Measurements from ENCODE around the gene PCDHA2. TPM values are rescaled to one million over a fixed set of nuclear protein-coding genes. Genes with fewer than 3 reads are reported as not detected.

Gene PCDHA2
- total and polyA plus RNA-seq, 7 donors: 0.07 to 0.68 (median 0.30) TPM; not detected in 3

- no peak within 1 kb of the TSS for H3K27ac ChIP-seq
- intact Hi-C loops (cut with DNase I): no loop called here
- peaks cover 0 to 59% (median 3%) of the 10 kb centered on the region in 3 donors for H3K27me3 ChIP-seq
- 29 to 57% methylated on average over 47 of the region's 47 CpGs for WGBS, 2 donors
- no peaks in the 10 kb centered on the region for H3K36me3 ChIP-seq
- no peak within 1 kb of the TSS for H3K4me3 ChIP-seq
- H3K4me1 ChIP-seq: no peaks in the 10 kb centered on the region
- no peak for TF ChIP-seq CTCF (IDR thresholded peaks at IDR 0.05)
- TF ChIP-seq POLR2AphosphoS5 (IDR thresholded peaks at IDR 0.05): no peak
- TF ChIP-seq POLR2A (IDR thresholded peaks at IDR 0.05): no peak
- no peak for TF ChIP-seq EP300 (IDR thresholded peaks at IDR 0.05)
- H3K9me3 ChIP-seq: peaks cover 5 to 27% (median 12%) of the 10 kb centered on the region in 4 donors
- no peak for DNase-seq
These were observed 46.6 kb downstream of the PCDHA2 start, which contains the start of gene PCDHA8 for GRCh38 chr5:140840978-140841962. PCDHA8 (plus strand) TSS chr5:140841187; CDS start chr5:140841322, 135 bp downstream.

- no peak for DNase-seq
- TF ChIP-seq POLR2AphosphoS5 (IDR thresholded peaks at IDR 0.05) (no peak), POLR2A (IDR thresholded peaks at IDR 0.05) (no peak), CTCF (IDR thresholded peaks at IDR 0.05) (no peak), EP300 (IDR thresholded peaks at IDR 0.05) (no peak)
- no peak overlapping the region for H3K27ac ChIP-seq
- H3K27me3 ChIP-seq: peaks cover 0 to 59% (median 2%) of the 10 kb centered on the region in 3 donors
- H3K4me1 ChIP-seq: no peaks in the 10 kb centered on the region
- no peak overlapping the region for H3K4me3 ChIP-seq
- WGBS, 2 donors: 58 to 79% methylated on average over 87 of the region's 87 CpGs
- intact Hi-C loops (cut with DNase I): no loop called here
- no peaks in the 10 kb centered on the region for H3K36me3 ChIP-seq
- H3K9me3 ChIP-seq: peaks cover 5 to 23% (median 11%) of the 10 kb centered on the region in 4 donors
These were observed 48.4 kb downstream of the PCDHA2 start for GRCh38 chr5:140842798-140843733.

Other genes with a start within 250 kb of the PCDHA2 start
- gene EIF4EBP3, start 247.2 kb upstream of the PCDHA2 start, total RNA-seq: 10 to 100 TPM in 2 of 4 donors, 1 to 10 TPM in 2; 6.5 to 21.0 (median 12.1) TPM
- 10 to 100 TPM; 37.2 to 60.7 (median 53.9) TPM for gene EIF4EBP3, start 247.2 kb upstream of the PCDHA2 start, polyA plus RNA-seq
- 10 to 100 TPM; 17.8 to 30.5 (median 21.1) TPM for gene SRA1, start 237.4 kb upstream of the PCDHA2 start, total RNA-seq
- 10 to 100 TPM; 32.7 to 48.3 (median 35.4) TPM for gene SRA1, start 237.4 kb upstream of the PCDHA2 start, polyA plus RNA-seq
- 10 to 100 TPM; 13.5 to 25.9 (median 19.3) TPM for gene APBB3, start 230.3 kb upstream of the PCDHA2 start, total RNA-seq
- 10 to 100 TPM in 1 of 3 donors, 1 to 10 TPM in 2; 4.2 to 27.9 (median 4.4) TPM for gene APBB3, start 230.3 kb upstream of the PCDHA2 start, polyA plus RNA-seq
- gene SLC35A4, start 230.0 kb upstream of the PCDHA2 start, total RNA-seq: 10 to 100 TPM; 14.2 to 19.7 (median 17.9) TPM
- gene SLC35A4, start 230.0 kb upstream of the PCDHA2 start, polyA plus RNA-seq: 100 to 1,000 TPM in 1 of 3 donors, 10 to 100 TPM in 2; 60.1 to 101 (median 65.9) TPM
- gene CD14, start 161.7 kb upstream of the PCDHA2 start, total RNA-seq: 10 to 100 TPM; 20.8 to 96.9 (median 72.0) TPM
- gene CD14, start 161.7 kb upstream of the PCDHA2 start, polyA plus RNA-seq: 100 to 1,000 TPM in 1 of 3 donors, 10 to 100 TPM in 2; 42.7 to 178 (median 52.3) TPM
- 10 to 100 TPM; 27.3 to 40.2 (median 35.6) TPM for gene TMCO6, start 155.4 kb upstream of the PCDHA2 start, total RNA-seq
- gene TMCO6, start 155.4 kb upstream of the PCDHA2 start, polyA plus RNA-seq: 10 to 100 TPM in 1 of 3 donors, 1 to 10 TPM in 2; 3.9 to 30.5 (median 5.4) TPM
- 10 to 100 TPM; 48.7 to 90.3 (median 73.6) TPM for gene NDUFA2, start 147.2 kb upstream of the PCDHA2 start, total RNA-seq
- 100 to 1,000 TPM; 189 to 360 (median 314) TPM for gene NDUFA2, start 147.2 kb upstream of the PCDHA2 start, polyA plus RNA-seq
- gene IK, start 147.0 kb upstream of the PCDHA2 start, total RNA-seq: 100 to 1,000 TPM; 120 to 146 (median 136) TPM
- gene IK, start 147.0 kb upstream of the PCDHA2 start, polyA plus RNA-seq: 10 to 100 TPM; 70.3 to 79.4 (median 73.5) TPM
- gene WDR55, start 129.9 kb upstream of the PCDHA2 start, total RNA-seq: 10 to 100 TPM; 13.2 to 18.0 (median 15.1) TPM
- gene WDR55, start 129.9 kb upstream of the PCDHA2 start, polyA plus RNA-seq: 10 to 100 TPM; 19.2 to 35.0 (median 29.8) TPM
- gene DND1, start 121.3 kb upstream of the PCDHA2 start, total RNA-seq: under 1 TPM in 2 of 4 donors, not detected in 2; 0.36 to 0.95 TPM
- gene DND1, start 121.3 kb upstream of the PCDHA2 start, polyA plus RNA-seq: 1 to 10 TPM in 1 of 3 donors, under 1 TPM in 2; 0.60 to 2.4 (median 0.69) TPM
- gene HARS1, start 103.5 kb upstream of the PCDHA2 start, total RNA-seq: 10 to 100 TPM; 35.2 to 54.2 (median 43.5) TPM
- gene HARS1, start 103.5 kb upstream of the PCDHA2 start, polyA plus RNA-seq: 10 to 100 TPM; 35.4 to 60.2 (median 39.8) TPM
- gene HARS2, start 103.4 kb upstream of the PCDHA2 start, total RNA-seq: 10 to 100 TPM; 18.2 to 19.4 (median 18.9) TPM
- 10 to 100 TPM; 26.4 to 34.7 (median 29.0) TPM for gene HARS2, start 103.4 kb upstream of the PCDHA2 start, polyA plus RNA-seq
- 10 to 100 TPM; 28.0 to 46.0 (median 36.9) TPM for gene ZMAT2, start 94.4 kb upstream of the PCDHA2 start, total RNA-seq
- gene ZMAT2, start 94.4 kb upstream of the PCDHA2 start, polyA plus RNA-seq: 10 to 100 TPM; 74.5 to 97.9 (median 87.2) TPM
- gene PCDHA1, start 8.7 kb upstream of the PCDHA2 start, total RNA-seq: not detected
- under 1 TPM in 1 of 3 donors, not detected in 2; 0.10 TPM for gene PCDHA1, start 8.7 kb upstream of the PCDHA2 start, polyA plus RNA-seq
- 1 to 10 TPM in 3 of 4 donors, under 1 TPM in 1; 0.68 to 1.2 (median 1.1) TPM for gene PCDHA3, start 6.2 kb downstream of the PCDHA2 start, total RNA-seq
- gene PCDHA3, start 6.2 kb downstream of the PCDHA2 start, polyA plus RNA-seq: under 1 TPM in 1 of 3 donors, not detected in 2; 0.17 TPM
- 1 to 10 TPM; 1.1 to 1.2 (median 1.1) TPM for gene PCDHA4, start 12.2 kb downstream of the PCDHA2 start, total RNA-seq
- under 1 TPM in 1 of 3 donors, not detected in 2; 0.38 TPM for gene PCDHA4, start 12.2 kb downstream of the PCDHA2 start, polyA plus RNA-seq
- 1 to 10 TPM in 1 of 4 donors, under 1 TPM in 3; 0.14 to 1.7 (median 0.43) TPM for gene PCDHA5, start 26.8 kb downstream of the PCDHA2 start, total RNA-seq
- under 1 TPM in 1 of 3 donors, not detected in 2; 0.09 TPM for gene PCDHA5, start 26.8 kb downstream of the PCDHA2 start, polyA plus RNA-seq
- gene PCDHA6, start 33.1 kb downstream of the PCDHA2 start, total RNA-seq: 1 to 10 TPM in 2 of 4 donors, under 1 TPM in 2; 0.49 to 2.2 (median 0.90) TPM
- under 1 TPM in 1 of 3 donors, not detected in 2; 0.16 TPM for gene PCDHA6, start 33.1 kb downstream of the PCDHA2 start, polyA plus RNA-seq
- gene PCDHA7, start 39.4 kb downstream of the PCDHA2 start, total RNA-seq: under 1 TPM; 0.14 to 0.82 (median 0.46) TPM
- gene PCDHA7, start 39.4 kb downstream of the PCDHA2 start, polyA plus RNA-seq: under 1 TPM in 1 of 3 donors, not detected in 2; 0.16 TPM
- under 1 TPM in 1 of 4 donors, not detected in 3; 0.49 TPM for gene PCDHA8, start 46.3 kb downstream of the PCDHA2 start, total RNA-seq
- gene PCDHA8, start 46.3 kb downstream of the PCDHA2 start, polyA plus RNA-seq: not detected
- gene PCDHA9, start 53.5 kb downstream of the PCDHA2 start, total RNA-seq: 1 to 10 TPM in 1 of 4 donors, under 1 TPM in 3; 0.66 to 1.4 (median 0.70) TPM
- under 1 TPM in 1 of 3 donors, not detected in 2; 0.01 TPM for gene PCDHA9, start 53.5 kb downstream of the PCDHA2 start, polyA plus RNA-seq
- gene PCDHA10, start 61.0 kb downstream of the PCDHA2 start, total RNA-seq: 1 to 10 TPM in 1 of 4 donors, under 1 TPM in 3; 0.27 to 2.5 (median 0.69) TPM
- gene PCDHA10, start 61.0 kb downstream of the PCDHA2 start, polyA plus RNA-seq: under 1 TPM in 1 of 3 donors, not detected in 2; 0.03 TPM
- under 1 TPM; 0.16 to 0.71 (median 0.48) TPM for gene PCDHA11, start 74.1 kb downstream of the PCDHA2 start, total RNA-seq
- under 1 TPM in 1 of 3 donors, not detected in 2; 0.07 TPM for gene PCDHA11, start 74.1 kb downstream of the PCDHA2 start, polyA plus RNA-seq
- gene PCDHA12, start 80.5 kb downstream of the PCDHA2 start, total RNA-seq: under 1 TPM in 3 of 4 donors, not detected in 1; 0.49 to 0.71 (median 0.54) TPM
- gene PCDHA12, start 80.5 kb downstream of the PCDHA2 start, polyA plus RNA-seq: under 1 TPM in 1 of 3 donors, not detected in 2; 0.06 TPM
- 1 to 10 TPM in 1 of 4 donors, under 1 TPM in 3; 0.36 to 1.4 (median 0.60) TPM for gene PCDHA13, start 87.3 kb downstream of the PCDHA2 start, total RNA-seq
- under 1 TPM in 1 of 3 donors, not detected in 2; 0.10 TPM for gene PCDHA13, start 87.3 kb downstream of the PCDHA2 start, polyA plus RNA-seq
- gene PCDHAC1, start 131.4 kb downstream of the PCDHA2 start, total RNA-seq: 1 to 10 TPM in 1 of 4 donors, under 1 TPM in 3; 0.54 to 1.7 (median 0.77) TPM
- under 1 TPM in 1 of 3 donors, not detected in 2; 0.34 TPM for gene PCDHAC1, start 131.4 kb downstream of the PCDHA2 start, polyA plus RNA-seq
- 1 to 10 TPM; 1.3 to 3.0 (median 2.2) TPM for gene PCDHAC2, start 171.6 kb downstream of the PCDHA2 start, total RNA-seq
- gene PCDHAC2, start 171.6 kb downstream of the PCDHA2 start, polyA plus RNA-seq: under 1 TPM in 1 of 3 donors, not detected in 2; 0.66 TPM